Astrocyte (in vitro differentiated cells and primary cell): ENCODE data around the gene BUB1.

Experiments used
- EZH2 ChIP-seq: IDR thresholded peaks from 2 replicates; pipeline ENCODE4 v1.6.1; 2012; ENCODE audit warnings: mild to moderate bottlenecking, low read length, inconsistent platforms; ENCODE audit not compliant: insufficient read depth
- TF ChIP-seq, protein P1 (sequence below): IDR thresholded peaks from 2 replicates; pipeline ENCODE4 v1.5.1; 2011; ENCODE audit warnings: low read depth, mild to moderate bottlenecking, inconsistent platforms, low read length, moderate library complexity; ENCODE audit not compliant: insufficient read depth

- no peak for TF ChIP-seq EZH2
- TF ChIP-seq, protein P1, sequence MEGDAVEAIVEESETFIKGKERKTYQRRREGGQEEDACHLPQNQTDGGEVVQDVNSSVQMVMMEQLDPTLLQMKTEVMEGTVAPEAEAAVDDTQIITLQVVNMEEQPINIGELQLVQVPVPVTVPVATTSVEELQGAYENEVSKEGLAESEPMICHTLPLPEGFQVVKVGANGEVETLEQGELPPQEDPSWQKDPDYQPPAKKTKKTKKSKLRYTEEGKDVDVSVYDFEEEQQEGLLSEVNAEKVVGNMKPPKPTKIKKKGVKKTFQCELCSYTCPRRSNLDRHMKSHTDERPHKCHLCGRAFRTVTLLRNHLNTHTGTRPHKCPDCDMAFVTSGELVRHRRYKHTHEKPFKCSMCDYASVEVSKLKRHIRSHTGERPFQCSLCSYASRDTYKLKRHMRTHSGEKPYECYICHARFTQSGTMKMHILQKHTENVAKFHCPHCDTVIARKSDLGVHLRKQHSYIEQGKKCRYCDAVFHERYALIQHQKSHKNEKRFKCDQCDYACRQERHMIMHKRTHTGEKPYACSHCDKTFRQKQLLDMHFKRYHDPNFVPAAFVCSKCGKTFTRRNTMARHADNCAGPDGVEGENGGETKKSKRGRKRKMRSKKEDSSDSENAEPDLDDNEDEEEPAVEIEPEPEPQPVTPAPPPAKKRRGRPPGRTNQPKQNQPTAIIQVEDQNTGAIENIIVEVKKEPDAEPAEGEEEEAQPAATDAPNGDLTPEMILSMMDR = no peak
Measured at GRCh38 chr2:110657724-110658305, 20.0 kb downstream of the BUB1 start.
